HL-60/S4 (cell line): ENCODE data around the gene DNAJB13.

Experiments used
- in situ Hi-C: fragments of 300-500 bp; cut with MboI; formaldehyde crosslinking; loops from 2 replicates; pipeline ENCODE4 v1.14.3; 2022; ENCODE audit warnings: low sequenced_read_pairs

The DNAJB13 gene

DNA sequence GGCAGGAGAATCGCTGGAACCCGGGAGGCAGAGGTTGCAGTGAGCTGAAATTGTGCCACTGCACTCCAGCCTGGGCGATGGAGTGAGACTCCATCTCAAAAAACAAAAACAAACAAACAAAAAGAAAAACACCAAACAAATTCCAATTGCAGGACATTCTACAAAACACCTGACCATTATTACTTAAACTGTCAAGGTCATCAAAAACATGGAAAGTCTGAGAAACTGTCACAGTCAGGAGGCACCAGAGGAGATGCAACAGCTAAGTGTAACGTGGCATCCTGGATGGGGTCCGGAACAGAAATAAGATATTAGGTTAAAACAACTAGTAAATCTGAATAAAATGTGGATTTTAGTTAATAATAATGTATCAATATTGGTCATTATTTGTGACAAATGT is 914 bp upstream of the DNAJB13 start:
- in situ Hi-C loops: loop anchor here (25.0 kb wide), 1 partner anchor 512 kb away; the partner anchor contains the start of gene KCNE3

DNA sequence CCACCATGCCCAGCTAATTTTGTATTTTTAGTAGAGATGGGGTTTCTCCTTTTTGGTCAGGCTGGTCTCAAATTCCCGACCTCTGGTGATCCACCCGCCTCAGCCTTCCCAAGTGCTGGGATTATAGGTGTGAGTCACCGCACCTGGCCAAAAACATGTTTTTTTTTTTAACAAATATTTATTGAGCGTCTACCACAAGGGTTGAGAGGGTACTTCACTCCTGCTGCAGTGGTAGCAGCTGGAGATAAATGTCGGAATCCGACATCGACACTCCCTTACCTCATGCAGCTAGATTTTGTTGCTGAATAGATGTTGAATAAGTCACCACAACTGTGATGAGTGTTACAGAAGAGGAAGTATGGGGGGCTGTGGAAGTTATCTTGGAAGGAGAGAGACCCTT is 971 bp downstream of the DNAJB13 start:
- in situ Hi-C loops: loop anchor here (25.0 kb wide), 1 partner anchor 511 kb away; the partner anchor contains the start of gene KCNE3

DNA sequence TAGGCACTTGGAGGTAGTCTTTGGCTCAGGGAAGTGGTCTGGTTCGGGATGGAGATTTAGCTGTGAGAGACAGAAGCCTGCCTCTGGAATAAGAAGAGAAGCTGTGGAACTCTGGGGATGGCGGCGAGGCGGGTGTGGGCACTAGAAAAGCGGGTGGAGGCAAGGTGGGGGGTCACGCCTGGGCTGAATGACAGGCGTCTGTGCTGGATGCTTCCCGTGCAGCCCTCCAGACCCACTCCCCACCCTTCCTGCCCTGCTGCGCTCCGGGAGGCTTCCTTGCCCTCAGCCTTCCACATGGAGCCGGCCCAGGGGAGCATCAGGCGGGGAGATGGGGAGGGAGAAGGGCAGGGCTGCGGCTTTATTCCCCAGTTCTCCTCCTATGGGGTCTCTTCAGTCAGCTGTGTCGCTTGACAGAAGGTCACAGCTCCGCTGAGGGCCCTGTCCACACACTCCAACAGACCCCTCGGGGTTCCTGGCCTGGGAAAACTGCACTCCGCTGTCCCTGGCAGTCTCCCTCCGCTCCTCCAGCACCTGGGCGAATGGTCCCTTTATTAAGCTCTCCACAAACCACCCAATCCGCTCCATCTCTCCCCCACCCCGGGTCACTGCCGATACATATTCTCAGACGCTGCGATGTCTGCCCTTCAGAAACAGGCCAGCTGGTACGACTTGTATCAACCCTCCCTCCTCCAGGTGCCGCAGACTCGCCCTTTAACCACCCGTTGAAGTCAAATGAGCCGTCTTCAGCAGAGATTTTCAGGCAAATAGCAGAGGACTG is 6.2 kb downstream of the DNAJB13 start:
- in situ Hi-C loops: loop anchor here (25.0 kb wide), 1 partner anchor 505 kb away; the partner anchor contains the start of gene KCNE3

DNA sequence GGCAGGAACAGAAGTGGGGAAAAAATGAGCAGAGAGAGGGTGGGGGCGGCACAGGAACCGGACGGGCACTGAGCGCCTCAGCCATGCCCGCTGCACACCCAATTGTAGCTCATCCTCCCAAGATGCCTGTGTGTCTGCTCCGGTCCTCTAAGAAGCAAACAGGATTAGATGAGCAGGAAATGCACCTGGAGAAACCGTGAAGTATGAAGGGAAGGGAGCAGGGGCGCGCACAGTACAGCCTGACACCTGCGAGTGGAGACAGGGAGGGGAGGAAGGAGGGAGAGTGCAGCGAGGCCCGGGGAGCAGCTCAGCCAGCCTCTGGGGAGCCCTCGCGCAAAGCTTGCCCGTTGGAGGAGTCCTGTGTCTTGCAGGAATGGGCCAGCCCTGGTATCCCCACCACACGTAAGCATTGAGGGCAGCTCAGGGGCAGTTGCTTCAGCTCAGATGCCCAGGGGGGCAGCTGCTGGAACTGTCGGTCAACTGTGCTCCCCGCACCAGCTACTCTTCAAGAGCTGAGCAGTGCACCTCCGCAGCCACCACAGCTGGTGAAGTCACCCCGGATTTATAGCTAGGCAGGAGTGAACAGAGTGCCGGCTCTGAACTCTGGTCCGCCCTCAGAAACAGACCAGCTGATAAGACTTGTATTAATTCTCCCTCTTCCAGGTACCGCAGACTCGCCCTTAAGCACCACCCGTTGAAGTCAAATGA is 7.0 kb downstream of the DNAJB13 start:
- in situ Hi-C loops: loop anchor here (25.0 kb wide), 1 partner anchor 504 kb away; the partner anchor contains the start of gene KCNE3

DNA sequence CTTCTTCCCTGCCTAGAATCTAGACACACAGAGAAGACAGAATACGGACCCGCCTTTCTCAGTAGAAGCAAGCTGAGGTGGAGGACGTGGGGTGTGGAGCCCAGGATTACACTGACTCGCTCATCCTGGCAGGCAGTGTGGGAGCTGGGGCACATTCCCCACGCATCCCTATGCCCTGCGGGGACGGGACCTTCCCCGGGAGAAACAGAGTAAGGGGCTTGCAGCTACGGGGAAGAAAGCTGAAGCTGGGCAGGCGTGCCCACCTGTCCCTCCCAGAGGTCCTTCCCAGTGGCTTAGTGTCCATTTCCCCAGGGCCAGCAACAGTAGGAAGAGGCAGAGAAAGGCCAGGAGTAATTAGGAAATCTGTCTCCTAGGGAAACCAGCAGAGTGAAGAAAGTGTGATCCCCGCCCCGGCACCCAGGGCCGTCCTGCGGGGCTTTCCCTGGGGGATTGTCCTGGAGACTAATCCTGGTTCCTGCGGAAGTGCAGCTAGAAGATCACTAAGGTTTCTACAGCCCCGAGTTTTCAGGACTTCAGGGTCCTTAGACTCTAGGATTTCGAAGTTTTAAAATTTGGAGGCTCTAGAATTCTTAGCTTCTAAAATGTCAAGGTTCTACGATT is 7.8 kb downstream of the DNAJB13 start:
- in situ Hi-C loops: loop anchor here (25.0 kb wide), 1 partner anchor 504 kb away; the partner anchor contains the start of gene KCNE3

DNA sequence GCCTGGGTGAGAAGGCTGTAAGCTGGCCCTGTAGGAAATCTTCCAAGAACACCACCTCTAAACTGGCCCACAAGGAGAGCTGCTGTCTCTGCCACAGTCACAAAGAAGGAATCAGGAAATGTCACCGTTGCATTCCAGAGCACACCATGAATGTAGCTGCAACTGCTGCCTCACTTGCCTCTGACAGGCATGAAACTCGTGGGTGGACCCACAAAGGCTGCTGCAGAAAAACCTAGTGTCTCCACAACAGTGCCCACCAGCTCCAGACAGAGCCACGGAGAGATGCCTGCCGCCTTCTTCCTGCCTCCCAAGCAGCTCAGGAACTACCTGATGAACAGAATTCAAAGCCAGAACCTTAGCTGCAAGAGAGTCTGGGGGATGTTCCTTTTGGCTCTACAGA is 10.5 kb downstream of the DNAJB13 start:
- in situ Hi-C loops: loop anchor here (25.0 kb wide), 1 partner anchor 501 kb away; the partner anchor contains the start of gene KCNE3

DNA sequence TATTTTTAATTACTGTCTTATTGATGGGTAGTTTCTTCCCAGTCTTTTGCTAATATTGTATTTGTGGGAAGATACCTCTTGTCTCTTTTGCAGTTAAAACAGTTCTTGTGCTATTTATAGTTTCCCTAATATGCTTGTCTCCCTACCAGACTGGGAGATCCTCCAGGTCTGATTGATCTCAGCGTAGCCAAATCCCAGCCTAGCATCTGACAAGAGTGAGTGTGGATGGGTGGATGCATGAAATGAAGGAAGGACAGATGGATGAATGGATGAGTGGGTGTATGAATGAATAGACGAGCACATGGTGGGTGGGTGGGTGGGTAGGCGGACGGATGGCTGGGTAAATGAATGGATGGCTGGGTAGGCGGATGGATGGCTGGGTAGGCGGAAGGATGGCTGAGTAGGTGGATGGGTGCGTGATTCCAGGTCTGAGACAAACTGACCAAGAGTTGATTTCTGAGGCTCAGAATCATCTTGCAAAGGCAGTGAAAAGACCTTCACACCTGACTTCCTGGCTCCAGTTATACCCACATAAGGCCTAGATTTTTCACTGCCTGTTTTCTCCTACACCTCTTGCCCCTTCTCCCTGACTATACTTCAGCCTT is 11.4 kb downstream of the DNAJB13 start:
- in situ Hi-C loops: loop anchor here (25.0 kb wide), 1 partner anchor 500 kb away; the partner anchor contains the start of gene KCNE3

DNA sequence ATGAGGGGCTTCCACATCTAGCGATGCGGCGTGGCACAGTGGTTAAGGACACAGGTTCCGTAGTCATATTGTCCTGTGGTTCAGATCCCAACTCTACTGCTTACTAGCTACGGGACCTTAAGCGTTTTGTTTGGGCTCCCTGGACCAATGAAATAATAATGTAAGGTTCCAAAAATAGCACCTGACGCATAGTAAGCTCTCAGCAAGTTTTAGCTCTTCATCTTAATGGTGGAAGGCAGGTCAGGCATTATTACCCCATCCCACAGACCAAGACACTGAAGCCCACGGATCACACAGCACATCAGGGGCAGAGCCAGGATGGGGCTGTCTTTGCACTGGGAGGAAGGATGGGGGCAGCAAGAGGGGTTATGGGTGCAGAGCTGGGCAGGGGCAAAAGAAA is 13.0 kb downstream of the DNAJB13 start:
- in situ Hi-C loops: loop anchor here (25.0 kb wide), 1 partner anchor 498 kb away; the partner anchor contains the start of gene KCNE3

DNA sequence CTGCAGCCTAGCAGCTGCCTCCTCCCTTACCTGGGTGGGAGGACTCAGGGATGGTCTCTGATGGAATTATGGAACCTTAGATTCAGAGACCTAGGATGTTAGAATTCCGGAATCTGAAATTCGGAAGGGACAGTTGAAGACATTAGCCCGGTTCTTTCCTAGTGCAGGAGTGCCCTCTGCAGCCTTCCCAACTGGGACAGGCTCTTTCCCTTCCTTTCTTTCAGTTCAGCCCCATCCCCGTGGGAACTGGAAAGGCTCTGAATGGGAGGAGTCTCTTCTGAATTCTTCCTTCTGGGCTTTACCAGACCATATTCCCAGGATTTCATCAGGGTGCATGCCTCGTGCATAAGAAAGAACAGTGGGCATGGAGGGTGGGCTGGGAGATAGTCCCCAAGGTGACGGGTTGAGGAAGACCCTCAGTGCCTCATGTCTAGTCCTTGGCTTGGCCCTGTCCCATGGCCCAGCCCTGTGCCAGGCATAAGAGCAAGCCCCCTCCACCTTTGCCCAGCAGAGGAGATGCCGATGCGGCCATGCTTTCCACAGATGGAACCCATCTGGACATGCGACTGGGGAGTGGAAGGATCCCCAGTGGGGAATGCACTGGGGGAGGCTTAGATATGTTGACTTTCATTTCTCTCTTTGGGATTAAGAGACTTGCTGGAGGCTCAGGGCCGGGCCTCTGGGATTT is 14.4 kb downstream of the DNAJB13 start:
- in situ Hi-C loops: loop anchor here (25.0 kb wide), 1 partner anchor 497 kb away; the partner anchor contains the start of gene KCNE3

DNA sequence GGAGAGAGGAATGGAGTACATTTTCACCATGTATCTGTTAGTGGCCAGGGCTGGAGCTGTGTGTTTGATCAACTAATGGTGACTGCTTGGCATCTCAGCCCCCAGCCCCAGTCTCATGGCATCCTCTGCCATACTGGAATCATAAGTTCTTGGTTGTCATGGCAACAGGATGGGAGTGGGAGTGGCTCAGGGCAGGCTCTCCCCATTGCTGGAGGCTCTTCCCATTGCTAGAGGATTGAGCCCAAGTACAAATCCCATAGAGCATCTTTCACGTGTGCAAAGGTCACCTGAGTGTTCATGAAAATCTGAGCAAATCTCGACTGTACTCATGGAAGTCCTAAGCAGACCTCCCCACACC is 14.9 kb downstream of the DNAJB13 start:
- in situ Hi-C loops: loop anchor here (25.0 kb wide), 1 partner anchor 497 kb away; the partner anchor contains the start of gene KCNE3

DNA sequence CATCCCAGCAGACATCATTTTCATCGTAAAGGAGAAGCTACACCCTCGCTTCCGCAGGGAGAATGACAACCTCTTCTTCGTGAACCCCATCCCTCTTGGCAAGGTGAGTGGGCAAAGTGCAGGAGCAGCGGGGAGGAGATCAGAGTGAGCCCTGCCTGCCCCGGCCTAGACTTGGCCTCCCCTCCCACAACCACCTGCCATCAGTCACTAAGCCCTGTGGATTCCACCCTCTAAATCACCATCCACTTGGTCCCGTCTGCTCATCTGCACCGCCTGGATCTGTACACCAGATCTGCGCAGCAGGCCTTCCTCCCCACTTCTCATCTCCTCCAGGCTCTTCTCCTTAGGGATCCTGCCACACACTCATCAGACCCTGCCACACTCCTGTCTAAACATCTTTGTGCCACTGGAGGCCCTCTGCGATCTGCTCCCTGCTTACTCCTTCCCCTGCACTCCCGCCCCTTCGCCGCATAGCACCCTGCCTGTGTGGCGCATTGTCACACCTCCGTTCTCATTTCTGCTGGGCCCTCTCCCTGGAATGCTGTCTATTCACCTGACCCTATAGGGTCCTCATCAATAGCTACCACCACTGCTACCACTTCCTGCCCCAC is 17.6 kb downstream of the DNAJB13 start:
- in situ Hi-C loops: loop anchor here (25.0 kb wide), 1 partner anchor 494 kb away; the partner anchor contains the start of gene KCNE3

DNA sequence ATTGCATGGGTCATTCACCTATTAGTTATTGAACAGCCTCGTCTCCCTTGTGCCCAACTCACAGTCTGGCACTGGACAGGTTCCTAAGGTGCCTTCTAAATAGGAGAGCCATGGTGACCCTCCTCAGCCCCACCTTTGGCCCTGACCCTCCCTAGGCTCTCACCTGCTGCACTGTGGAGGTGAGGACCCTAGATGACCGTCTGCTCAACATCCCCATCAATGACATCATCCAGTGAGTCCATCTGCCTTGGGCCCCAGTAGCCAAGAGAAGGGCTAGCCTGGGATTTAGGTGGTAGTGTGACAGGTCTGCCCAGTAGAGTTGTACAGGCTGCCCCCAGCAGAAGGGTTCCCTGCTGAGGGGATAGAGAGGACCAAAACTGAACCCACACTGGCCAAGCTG is 18.3 kb downstream of the DNAJB13 start:
- in situ Hi-C loops: loop anchor here (25.0 kb wide), 1 partner anchor 493 kb away; the partner anchor contains the start of gene KCNE3

DNA sequence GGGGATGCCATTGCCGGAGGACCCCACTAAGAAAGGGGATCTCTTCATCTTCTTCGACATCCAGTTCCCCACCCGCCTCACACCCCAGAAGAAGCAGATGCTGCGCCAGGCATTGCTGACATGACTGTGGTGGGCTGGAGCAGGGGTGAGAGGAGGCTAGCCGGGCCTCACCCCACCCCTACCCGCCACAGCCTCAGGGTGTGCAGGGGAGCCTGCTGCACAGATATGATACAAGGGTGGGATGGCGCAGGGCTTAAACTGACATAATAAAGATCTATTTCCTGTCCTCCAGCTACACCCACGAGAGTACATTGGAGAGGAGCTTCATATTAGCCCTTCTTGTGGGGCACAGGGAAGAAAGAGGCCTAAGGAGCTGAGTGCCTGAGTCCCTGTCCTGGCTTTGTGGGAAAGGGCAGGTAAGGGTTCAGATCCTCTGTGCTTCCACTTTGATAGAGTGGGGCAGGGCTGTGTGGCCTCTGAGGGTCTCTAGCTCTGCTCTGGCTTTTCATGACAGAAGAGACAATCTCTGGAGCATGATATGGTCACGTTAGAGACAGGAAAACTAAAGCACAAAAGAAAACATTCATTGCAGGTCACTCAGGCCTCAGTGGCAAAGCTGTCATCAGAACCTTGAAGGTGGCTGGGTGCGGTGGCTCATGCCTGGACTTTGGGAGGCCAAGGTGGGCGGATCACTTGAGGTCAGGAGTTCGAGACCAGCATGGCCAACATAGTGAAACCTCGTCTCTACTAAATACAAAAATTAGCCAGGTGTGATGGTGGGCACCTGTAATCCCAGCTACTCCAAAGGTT is 19.4 kb downstream of the DNAJB13 start:
- in situ Hi-C loops: loop anchor here (25.0 kb wide), 1 partner anchor 492 kb away; the partner anchor contains the start of gene KCNE3

DNA sequence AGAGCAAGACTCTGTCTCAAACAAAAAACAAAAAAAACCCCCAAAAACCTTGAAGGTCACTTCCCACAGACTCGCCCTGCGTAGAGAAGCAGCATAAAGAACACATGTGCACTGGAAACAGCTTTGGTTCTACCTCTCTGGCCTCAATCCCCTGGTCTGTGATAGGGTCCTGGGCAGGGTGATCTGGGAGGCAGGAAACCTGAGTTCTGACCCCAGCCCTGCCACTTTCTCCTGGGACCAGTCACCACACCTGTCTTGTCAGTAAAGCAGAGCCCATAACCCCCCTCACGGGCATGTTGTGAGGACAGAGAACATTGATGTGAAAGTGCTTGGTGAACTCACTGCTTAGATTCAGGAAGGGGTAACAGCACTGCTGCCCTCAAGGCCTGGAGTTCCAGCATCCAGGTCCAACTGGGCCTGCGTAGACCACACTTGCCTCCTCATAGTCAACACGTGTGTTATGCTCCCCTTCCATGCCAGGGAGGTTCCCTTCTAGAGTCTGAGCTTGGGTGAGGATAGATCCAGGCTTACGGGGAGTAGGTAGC is 20.4 kb downstream of the DNAJB13 start:
- in situ Hi-C loops: loop anchor here (25.0 kb wide), 1 partner anchor 491 kb away; the partner anchor contains the start of gene KCNE3

DNA sequence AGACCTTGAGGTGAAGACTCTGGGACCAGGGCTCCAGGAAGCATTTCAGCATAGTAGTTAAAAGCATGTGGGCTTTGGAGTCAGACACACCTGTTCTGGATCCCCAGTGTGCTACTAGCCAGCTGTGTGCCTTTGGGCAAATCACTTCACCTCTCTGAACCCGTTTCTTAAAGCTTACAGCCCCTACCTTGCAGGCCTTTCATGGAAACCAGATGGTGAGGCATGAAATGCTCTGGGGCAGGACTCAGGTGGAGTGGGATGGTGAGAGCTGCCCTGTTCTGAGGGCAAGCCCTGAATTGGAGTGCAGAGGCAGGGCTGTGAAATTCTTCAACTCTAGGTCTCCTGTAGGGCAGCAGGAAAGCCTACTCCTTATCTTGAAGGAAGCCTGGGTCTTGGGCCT is 21.4 kb downstream of the DNAJB13 start:
- in situ Hi-C loops: loop anchor here (25.0 kb wide), 1 partner anchor 490 kb away; the partner anchor contains the start of gene KCNE3

DNA sequence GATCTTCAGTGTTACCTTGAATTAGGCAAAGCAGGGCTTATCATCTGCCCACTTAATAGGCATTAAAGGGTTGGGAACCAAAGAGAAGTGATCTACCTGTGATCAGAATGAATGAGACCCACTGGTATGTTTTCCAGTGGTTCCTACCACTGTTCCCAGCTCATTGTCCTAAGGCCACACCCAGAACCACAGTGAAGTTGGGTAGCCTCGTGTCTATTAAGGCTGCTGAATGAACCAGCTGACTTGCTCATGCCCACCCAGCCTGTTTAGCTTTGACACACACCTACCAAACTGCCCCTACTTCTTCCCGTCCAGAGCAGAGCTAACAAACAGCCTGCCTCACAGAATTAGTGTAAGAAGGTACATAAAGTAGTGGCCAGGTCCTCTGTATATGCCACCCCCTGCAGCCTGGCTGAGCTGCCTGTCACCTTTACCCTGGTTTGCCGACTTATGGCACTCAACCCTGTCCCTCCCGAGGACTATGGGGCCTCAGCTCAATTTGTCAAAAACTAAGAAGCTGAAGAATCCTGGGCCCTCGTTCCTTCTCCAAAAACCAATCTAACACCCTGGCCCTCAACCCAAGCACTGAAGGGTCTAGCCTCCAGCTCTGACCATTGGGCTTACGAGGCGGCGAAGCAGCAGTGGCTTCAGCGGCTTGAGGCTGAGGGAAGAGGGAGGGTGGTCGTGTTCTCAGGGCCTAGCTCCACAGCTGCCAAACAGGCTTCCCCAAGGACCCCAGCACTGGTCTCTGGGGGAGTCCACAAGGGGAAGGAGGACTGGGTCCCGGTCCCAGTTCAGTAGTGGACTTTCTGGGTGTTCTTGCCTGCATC is 22.0 kb downstream of the DNAJB13 start:
- in situ Hi-C loops: loop anchor here (25.0 kb wide), 1 partner anchor 489 kb away; the partner anchor contains the start of gene KCNE3
